GM18498 (cell line): ENCODE measurements around the gene SAP25.
A peak's percentile ranks its signal among the peaks of the same experiment; 100 is the strongest.

Source experiments
- ATAC-seq: cut with Tn5 transposase; IDR thresholded peaks from one replicate; pipeline ENCODE4 v1.9.1; 2021; ENCODE audit warnings: mild to moderate bottlenecking, moderate library complexity; ENCODE audit not compliant: unreplicated experiment

Gene SAP25

DNA sequence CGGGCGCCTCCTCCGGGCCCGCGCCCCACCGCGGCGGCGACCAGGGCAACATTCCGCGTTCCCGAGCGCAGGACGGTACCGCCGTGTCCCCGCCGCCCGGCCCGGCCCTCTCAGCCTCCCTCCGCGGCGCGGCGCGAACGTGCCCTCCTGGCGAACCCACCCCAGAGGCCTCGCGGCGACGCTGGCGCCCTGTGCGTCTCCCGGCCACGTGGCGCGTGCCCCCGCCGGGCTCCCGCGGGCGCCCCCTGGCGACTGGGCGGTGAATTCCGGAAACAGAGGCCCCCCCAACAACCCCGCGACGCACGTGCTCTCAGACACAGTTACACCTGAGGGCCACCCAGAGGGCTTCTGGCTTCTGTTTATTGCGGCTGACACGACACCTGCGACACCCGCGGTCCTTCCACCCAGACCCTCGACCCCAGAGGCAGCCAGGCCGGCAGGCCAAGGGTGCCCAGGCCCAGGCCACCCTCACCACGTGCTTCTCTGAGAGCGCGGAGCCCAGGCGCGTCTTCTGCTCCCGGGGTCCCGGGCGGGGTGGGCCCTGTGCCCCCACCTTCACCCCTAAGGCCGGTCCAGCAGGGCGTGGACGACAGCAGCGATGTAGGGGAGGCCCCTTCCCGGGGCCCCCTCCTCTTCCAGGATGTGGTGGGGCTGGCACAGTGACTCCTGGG lies at the start of gene SAP25:
Gene SAP25, minus strand, starts transcription at position 210 of the 671 bp plus-strand sequence. Its CDS starts 158 bp downstream, at position 52.
- ATAC-seq: no peak

DNA sequence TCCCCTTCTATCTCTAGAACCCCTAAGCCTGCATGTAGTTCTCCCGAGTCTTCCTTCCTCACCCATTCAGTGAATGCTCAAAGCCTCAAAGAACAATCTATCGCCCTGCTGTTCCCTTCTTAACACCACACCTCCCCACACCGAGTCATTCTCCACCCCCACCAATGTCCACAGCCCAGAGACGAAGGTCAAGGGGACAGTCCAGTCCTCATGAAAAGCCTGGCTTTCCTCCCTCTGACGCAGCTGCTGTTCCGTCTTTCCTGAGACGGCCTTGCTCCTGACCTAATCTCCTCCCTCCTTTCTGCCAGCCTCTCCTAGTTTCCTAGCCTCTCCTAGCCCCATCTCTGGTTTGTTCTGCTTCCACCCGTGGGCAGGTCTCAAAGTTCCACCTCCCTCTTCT lies 47.9 kb upstream of the SAP25 start:
- no peak for ATAC-seq

DNA sequence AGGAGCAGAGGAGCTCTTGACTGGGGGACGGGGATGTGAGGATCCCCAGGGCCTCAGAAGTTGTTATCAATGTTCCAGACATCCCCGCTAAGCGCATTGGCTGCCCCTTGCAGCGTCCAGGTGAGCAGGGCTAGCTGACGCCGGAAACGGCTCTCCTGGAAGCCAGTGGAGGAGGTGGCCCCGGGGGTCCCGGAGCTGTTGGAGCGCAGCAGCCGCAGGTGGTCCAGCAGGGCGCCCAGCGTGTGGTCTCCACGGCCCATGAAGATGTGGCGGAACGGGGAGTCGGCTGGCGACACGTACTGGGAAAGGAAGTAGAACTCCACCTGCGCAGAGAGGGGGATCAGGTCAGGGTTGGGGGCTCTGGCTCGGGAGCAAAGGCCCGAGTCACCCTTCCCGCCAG lies 47.1 kb upstream of the SAP25 start:
- no peak for ATAC-seq

DNA sequence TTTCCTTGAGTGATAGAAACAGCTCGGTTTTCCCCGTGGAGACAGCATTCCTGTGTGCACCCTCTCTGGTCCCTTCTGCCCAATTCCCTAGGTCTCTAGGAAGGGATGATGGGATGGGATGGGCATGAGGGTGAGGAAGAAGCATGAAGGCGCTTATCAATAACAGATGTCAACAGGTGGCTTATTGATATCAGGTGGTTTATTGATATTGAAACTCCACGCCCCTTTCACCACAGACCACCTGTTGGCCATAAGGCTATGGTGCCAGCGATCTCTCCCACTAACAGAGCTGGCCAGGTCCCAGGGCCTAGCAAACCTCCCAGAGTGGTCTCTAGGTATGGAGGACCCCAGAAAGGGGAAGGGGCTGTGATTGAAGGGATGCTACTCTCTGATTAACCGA lies 46.5 kb upstream of the SAP25 start:
- ATAC-seq: no peak

DNA sequence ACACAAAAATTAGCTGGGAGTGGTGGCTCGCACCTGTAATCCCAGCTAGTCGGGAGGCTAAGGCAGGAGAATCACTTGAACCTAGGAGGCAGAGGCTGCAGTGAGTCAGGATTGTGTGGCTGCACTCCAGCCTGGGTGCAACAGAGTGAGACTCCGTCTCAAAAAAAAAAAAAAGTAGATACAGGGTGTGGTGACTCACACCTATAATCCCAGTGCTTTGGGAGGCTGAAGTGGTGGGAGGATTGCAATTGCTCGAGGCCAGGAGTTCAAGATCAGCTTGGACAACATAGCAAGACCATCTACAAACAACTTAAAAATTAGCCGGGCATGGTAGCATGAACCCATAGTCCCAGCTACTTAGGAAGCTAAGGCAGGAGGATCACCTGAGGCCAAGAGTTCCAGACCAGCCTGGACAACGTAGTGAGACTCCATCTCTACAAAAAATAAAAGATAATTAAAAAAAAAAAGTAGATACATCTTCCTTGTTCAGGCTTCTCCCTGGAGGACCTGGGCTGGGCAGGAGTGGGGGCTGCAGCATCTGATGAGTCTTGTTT lies 40.7 kb upstream of the SAP25 start:
- no peak for ATAC-seq

DNA sequence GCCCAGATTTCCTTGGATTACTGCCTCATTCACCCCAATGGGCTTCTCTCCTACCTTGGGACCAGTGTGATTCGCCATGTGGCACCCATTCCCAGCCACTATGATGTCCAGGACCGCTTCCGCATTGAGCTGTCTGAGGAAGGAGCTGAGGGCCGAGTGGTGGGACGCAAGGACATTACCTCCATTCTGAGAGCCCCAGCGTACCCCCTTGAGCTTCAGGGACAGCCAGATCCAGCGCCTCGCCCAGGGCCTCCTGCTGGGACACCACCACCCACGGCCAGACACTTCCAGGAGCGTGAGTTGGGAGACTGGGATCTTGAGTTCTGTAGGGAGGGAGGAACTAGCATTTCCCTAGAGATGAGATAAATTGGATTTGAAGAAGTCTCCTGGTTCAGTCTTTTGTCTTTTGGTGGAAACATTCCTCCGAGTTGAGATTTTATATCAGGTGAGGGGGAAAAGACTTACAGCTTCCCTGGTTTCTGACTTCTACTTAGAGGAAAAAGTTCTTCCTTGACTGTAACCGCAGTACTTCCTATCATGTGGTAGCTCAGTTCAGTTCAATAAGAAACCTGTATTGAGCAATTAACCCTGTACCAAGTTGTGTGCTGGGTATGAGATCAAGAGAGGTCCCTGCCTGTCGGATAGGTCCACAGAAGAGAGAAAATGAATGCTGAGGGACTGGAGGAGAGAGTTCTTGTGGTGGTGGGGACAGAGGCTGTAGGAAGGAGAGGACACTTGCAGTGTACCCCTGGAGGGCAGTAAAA lies 39.9 kb upstream of the SAP25 start:
- no peak for ATAC-seq

DNA sequence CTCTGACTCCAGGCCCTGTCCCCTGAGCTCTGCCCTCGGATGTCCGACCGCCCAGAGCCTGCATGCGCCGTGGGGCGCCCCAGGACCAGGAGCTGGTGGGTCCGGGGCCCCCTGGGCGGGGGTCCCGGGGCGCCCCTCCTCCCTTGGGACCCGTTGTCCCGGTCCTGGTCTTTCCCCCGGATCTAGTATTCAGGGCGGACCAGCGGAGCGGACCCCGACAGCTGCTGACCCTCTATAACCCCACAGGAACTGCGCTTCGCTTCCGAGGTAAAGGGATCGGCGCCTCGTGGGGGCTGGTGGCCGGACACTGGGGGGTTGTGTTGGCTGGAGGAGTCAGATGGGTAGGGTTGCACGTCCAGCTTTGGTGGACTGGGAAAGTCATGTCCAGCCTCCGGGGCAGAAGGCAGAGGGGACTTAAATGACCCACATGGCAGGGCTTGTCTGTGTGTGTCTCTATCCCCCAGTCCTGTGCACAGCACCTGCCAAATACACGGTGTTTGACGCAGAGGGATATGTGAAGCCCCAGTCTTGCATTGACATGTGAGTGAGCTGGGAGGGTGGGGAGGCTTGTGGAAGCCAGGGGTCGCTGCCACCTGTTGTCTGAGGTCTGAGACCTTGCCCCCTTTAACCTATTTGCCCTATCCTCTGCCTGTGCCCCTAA lies 39.2 kb upstream of the SAP25 start:
- no peak for ATAC-seq

DNA sequence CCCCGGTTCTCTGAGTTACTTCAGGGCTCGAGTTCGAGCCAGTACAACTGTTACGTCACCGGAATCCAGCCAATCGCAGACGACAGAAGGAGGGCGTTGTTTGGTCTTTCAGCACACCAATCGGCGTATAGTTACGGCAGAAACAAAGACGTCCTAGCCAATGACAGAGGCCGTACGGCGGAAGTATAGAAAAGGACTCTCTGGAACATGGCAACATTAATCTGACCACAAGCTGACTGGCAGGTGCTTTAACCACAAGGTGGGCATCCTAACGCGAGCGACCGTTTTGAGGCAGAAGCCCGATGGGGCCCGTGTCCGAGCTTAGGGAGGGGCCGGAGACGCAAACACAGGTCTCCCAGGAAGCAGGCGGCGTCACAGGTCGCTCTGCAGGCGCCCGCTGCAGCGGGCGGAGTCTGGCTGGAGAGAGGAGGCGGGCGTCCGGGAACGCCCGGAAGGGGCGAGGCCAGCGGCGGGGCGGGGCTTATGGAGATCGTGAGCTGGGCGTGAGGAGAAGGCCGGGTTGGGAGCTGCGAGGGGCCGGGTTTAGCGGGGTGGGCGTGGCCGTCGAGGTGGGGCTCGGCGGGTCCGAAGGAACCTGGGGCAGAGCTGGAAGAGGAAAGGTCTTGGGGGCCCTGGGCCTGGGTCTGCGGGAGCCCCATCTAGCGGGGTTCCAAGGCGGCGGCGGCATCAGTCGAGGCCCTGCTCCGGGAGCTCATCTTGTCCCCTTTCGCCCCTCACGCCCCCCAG lies 38.5 kb upstream of the SAP25 start, which contains the start of gene MOSPD3:
Gene MOSPD3, plus strand, starts transcription at position 558 of the 747 bp plus-strand sequence. CDS start 252 bp downstream, outside the sequence.
- ATAC-seq: peak; percentile 94

DNA sequence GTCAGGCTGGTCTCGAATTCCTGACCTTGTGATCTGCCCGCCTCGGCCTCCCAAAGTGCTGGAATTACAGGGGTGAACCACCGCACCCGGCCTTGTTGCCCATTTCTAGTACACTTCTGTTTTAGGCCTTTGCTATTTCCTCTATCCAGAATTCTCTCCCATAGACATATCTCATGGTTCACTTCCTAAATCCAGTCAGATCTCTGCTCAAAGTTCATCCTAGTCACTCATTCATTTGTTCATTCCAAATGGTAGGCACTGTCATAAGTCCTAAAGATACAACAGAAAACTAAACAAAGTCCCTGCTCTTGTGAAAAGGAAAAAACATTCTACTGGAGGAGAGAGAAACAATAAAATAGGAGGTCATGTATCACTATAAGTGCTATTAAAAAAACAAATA lies 36.3 kb upstream of the SAP25 start:
- no peak for ATAC-seq

DNA sequence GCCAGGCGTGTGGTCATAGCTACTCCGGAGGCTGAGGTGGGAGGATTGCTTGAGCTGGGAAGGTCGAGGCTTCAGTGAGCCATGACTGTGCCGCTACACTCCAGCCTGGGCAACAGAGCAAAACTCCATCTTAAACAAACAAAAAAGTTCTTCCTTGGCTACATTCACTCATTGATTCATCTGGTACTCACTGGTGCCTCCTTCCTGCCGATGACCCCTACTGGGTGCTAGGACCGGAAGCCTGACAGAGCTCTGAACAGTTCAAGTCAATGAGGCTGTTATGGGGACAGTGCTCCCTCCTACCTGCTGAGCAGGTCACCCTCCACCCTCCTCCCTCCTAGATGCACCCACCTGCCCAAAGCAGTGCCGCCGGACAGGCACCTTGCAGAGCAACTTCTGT lies 33.4 kb upstream of the SAP25 start:
- no peak for ATAC-seq

DNA sequence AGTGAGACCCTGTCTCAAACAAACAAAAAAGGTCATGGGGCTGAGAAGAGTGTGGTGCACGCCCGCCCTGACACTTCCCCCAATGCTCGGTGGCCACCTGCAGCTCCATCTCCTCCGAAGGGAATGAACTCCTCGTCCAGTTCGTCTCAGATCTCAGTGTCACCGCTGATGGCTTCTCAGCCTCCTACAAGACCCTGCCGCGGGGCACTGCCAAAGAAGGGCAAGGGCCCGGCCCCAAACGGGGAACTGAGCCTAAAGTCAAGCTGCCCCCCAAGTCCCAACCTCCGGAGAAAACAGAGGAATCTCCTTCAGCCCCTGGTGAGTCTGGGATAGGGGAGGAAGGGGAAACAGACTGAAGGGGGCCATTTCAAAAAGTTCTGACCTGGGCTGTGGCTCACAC lies 32.6 kb upstream of the SAP25 start:
- no peak for ATAC-seq

DNA sequence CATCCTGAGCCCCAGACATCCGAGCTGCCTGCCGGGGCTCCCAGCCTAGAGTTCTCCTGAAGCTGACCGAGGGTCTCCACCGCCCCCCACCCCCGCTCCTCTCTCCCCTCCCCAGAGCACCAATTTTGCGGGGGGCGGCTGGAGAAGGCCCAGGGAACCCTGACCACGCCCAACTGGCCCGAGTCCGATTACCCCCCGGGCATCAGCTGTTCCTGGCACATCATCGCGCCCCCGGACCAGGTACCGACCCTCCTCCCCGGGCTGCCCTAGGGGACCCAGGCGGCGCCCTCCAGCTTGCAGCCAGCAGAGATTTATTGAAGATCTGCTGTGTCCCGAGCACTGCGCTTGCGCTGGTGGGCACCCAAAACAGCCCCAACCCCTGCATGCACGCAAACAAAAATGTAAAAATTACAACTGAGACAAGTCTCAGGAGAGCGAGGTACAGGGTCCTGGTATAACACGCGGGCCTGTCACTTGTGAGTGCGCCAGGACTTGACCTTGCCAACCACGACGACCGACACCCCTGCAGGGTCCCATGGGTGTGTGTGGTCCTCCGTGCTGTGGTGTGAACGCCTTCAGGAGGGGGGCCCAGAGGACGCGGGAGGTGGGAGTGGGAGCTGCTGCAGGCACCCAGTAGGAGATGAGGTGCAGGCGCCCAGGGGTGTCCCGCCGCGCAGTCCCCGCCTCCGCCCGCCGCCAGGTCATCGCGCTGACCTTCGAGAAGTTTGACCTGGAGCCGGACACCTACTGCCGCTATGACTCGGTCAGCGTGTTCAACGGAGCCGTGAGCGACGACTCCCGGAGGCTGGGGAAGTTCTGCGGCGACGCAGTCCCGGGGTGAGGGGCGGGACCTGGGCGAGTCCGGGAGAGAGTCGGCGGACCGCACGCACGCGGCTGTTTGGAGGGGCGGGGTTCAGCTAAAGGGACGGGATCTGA lies 31.5 kb upstream of the SAP25 start:
- no peak for ATAC-seq

DNA sequence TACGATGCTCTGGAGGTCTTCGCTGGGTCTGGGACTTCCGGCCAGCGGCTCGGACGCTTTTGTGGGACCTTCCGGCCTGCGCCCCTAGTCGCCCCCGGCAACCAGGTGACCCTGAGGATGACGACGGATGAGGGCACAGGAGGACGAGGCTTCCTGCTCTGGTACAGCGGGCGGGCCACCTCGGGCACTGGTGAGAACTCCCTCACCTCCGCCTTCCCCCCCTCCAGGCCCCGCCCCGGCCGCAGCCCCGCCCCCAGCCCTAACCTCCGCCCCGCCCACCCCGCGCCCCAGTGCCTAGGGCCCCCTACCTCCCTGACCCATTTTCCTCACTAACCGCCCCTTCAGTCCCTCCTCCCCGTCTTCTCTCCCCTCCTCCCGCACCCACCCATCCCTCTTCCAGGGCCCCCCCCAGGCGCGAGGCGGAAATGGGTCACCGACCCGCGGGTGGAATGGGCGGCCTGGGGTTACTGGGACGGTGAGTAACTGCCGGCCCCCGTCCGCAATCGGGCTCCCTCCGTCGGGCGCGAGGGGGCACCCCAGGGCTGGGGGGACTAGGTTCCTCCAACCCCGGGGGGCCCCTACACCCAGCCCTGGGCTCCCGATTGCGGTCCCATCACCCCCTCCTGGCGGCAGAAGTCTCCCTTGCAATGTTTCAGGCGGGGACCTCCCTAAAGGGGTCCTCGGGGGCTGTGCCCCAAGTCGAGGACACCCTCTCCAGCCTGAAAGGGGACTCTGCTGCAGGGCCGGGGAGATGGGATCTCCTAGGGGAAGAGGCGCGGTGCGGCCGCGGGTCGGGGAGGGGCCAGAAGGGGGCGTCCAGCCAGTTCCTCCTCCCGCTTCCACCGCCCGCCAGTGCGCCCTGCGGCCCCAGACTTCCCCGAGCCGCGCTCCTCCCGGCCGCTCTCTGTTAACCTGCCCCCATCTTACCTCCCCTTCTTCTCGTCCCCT lies 30.6 kb upstream of the SAP25 start:
- peak; percentile 63 for ATAC-seq

DNA sequence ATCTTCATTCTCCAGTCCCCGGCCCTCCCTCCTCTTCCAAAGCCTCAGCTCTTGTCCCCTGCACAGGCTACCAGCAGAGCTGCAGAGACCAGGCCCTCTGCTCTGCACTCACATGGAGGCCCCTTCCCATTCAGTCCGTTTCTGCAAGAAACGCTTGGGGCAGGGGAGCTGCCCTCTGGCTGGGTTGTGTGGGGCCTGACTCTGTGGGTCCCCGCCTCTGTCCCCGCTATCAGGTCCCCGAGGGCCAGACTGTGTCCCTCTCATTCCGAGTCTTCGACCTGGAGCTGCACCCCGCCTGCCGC lies 30.0 kb upstream of the SAP25 start:
- ATAC-seq: no peak

DNA sequence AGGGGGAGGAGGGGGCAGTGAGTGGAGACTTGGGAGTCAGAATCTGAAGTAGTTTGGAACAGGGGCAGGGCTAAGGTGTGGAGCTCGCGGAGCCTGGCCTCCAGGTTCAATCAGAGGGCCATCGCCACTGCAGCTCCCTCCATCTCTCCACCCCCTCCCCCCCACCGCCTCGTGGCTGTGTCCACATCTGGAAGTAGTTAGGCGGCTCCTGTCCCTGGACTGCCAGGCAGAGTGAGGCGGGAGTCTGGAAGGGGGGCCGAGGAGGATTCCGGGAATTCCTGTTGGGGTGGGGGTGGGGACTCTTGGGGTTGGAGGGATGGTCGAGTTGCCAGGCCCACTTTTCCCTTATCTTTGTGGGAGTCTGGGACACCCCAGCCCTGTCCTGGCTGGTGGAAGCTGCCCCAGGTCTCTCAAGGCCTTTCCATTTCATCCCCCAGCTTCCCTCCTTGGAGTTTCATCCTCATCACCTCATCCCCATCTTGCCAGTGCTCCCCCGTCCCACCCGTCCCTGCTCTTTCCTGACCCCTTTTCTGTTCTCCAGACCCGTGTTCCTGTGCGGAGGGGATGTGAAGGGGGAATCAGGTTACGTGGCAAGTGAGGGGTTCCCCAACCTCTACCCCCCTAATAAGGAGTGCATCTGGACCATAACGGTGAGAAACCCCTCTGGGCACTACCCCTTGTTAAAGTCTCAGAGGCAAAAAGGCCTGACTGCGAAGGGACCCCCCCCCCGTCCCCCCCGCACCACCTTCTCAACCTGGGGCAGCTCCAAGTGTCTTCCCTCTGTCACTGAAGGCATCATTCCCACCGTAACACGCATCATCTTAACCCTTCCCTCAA lies 29.4 kb upstream of the SAP25 start:
- no peak for ATAC-seq

DNA sequence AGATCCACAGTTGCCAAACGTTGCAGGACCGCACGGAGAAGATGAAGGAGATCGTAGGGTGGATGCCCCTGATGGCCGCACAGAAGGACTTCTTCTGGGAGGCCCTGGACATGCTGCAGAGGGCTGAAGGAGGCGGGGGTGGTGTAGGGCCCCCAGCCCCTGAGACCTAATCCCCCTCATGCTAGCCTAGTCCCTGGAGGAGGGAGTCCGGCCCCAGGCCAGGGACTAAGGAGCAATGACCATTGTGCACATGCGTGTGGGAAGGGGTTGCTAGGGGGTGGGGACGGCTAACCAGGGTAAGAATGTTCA lies 27.0 kb upstream of the SAP25 start:
- ATAC-seq: no peak

DNA sequence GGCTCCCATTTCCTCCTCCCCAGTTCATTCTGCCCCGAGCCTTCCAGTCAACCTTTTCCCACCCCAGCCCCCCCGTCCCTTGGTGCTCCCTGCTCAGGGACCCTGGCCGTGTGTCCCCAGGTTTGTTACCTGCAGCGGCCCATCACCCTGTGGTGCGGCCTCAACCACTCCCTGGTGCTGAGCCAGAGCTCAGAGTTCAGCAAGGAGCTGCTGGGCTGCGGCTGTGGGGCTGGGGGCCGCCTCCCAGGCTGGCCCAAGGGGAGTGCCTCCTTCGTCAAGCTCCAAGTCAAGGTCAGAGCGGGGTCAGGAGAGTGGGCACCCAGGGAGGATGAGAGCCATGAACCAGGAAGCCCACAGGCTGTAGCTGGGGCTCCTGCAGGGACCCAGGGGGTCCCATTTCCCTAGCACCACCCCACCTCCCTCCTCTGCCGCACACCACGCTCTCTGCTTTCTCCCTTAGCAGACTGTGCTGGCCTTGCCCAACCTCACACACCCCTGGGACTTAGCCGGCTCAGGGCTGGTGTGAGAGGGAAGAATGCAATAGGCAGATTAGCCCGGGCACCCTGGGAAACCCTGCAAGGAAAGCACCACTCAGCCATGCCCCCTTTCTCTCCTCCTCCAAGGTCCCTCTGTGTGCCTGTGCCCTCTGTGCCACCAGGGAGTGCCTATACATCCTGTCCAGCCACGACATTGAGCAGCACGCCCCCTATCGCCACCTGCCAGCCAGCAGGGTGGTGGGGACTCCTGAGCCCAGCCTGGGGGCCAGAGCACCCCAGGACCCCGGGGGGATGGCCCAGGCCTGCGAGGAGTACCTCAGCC lies 26.4 kb upstream of the SAP25 start:
- no peak for ATAC-seq
